A549 treated with RU486 at 1 μM for 4 hours (cell line): Measurements from ENCODE around the gene FAM240A. TPM values are rescaled to one million over a fixed set of nuclear protein-coding genes. Genes with fewer than 3 reads are reported as not detected.

Experiments used
- total RNA-seq: library from RNA; stranded (reverse); fragments of 200-300 nt; extraction: Qiagen RNA extraction; gene quantifications from 5 replicates; pipeline ENCODE4 v1.2.3, GENCODE V29; 2022; ENCODE audit warnings: low read depth

The FAM240A gene
- not detected in 5 replicates for total RNA-seq

DNA sequence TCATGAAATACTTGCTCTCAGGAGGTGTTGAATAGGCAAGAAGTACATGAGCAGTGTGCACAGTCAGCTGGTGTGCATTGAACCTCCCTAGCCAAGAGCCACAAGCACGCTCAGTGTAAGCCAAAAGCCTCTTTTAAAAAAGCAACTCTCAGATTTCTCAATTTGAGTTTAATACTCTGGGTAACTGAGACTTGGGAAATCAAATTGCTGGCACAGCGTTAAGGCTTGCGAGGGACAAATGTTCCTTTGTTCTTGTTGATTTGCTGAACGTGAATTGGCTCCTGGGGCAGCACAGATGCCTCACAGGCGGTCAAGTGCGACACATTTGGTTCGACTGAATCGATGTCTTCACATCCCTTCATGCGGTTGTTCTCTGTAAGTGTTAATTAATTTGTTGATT, at the start of gene FAM240A:
TSS of gene FAM240A (plus strand) at position 202 of the 400 bp plus-strand sequence. CDS start at position 361, 159 bp downstream.

DNA sequence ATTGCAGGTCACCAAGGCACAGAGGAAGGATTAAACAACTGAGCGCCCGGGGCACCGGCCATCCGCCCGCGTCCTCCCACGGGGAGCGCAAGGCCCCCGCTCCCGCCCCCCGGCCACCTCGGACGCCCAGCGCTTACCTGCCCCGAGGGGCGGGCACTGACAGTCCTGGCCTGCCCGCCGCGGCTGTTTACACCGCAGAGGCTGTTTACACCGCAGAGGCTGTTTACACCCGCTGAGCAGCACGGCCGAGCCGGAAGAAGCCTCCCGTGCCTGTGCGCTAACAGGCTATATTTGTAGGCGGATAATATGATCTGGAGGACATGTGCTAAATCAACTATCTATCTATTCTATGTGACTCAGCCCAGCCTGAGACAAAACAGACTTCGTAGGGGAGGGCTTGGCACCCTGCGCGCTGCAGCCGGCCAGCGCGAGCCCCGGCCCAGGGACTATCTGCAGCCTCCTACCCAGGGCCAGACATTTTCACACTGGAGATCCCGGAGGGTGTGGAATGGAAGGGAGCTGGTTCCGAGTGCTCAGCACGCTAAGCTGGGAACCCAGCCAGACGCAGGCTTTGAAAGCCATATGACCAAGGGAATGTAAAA, 46.2 kb upstream of the FAM240A start, which contains the start of gene LRRC2:
TSS of gene LRRC2 (minus strand) at position 263 of the 602 bp plus-strand sequence. CDS start 14,711 bp downstream, outside the sequence.

Other genes with a start within 250 kb of the FAM240A start
- gene CCR5, start 241.6 kb upstream of the FAM240A start, total RNA-seq: not detected in 5 replicates
- 0.12 to 0.43 TPM (median 0.23 TPM) in 4 of 5 replicates, not detected in the other for gene CCRL2, start 205.3 kb upstream of the FAM240A start, total RNA-seq
- gene LTF, start 147.6 kb upstream of the FAM240A start, total RNA-seq: not detected in 5 replicates
- not detected in 5 replicates for gene RTP3, start 114.5 kb upstream of the FAM240A start, total RNA-seq
- gene LRRC2, start 46.2 kb upstream of the FAM240A start, total RNA-seq: not detected in 5 replicates
- gene ALS2CL, start 81.2 kb downstream of the FAM240A start, total RNA-seq: 4.5 to 7.8 TPM (median 6.3 TPM) in 5 replicates
- 0.13 to 0.24 TPM (median 0.18 TPM) in 4 of 5 replicates, not detected in the other for gene TMIE, start 88.9 kb downstream of the FAM240A start, total RNA-seq
- gene PRSS50, start 105.3 kb downstream of the FAM240A start, total RNA-seq: not detected in 5 replicates